ENCODE data around the gene WDR81.

Gene WDR81

GRCh38 chr17:1713160-1713877 lies 11.2 kb upstream of the WDR81 start:
- no peak for DNase-seq (ENCODE audit: low spot score)

- no peak for DNase-seq (ENCODE audit: low spot score)
Observed at GRCh38 chr17:1713878-1714426, 10.6 kb upstream of the WDR81 start.

GRCh38 chr17:1714427-1714979 lies 10.0 kb upstream of the WDR81 start:
- peak; percentile 93 for DNase-seq (ENCODE audit: low spot score)

- peak; percentile 89 for DNase-seq (ENCODE audit: low spot score)
Observed at GRCh38 chr17:1714980-1715802, 9.3 kb upstream of the WDR81 start.

GRCh38 chr17:1715803-1716075 lies 8.8 kb upstream of the WDR81 start:
- DNase-seq (ENCODE audit: low spot score), result no peak

- DNase-seq (ENCODE audit: low spot score), result peak; percentile 98
Observed at GRCh38 chr17:1716076-1716911, 8.2 kb upstream of the WDR81 start.

GRCh38 chr17:1716912-1717695 lies 7.4 kb upstream of the WDR81 start:
- peak; percentile 88 for DNase-seq (ENCODE audit: low spot score)

GRCh38 chr17:1718362-1719165 lies 5.9 kb upstream of the WDR81 start:
- no peak for DNase-seq (ENCODE audit: low spot score)

- no peak for DNase-seq (ENCODE audit: low spot score)
Observed at GRCh38 chr17:1720856-1721386, 3.6 kb upstream of the WDR81 start.

- peak; percentile 57 for DNase-seq (ENCODE audit: low spot score)
Observed at GRCh38 chr17:1722022-1722421, 2.5 kb upstream of the WDR81 start.

- DNase-seq (ENCODE audit: low spot score), result peak; percentile 44
Observed at GRCh38 chr17:1724869-1725641, 551 bp downstream of the WDR81 start.

- DNase-seq (ENCODE audit: low spot score), result no peak
Observed at GRCh38 chr17:1725642-1726511, 1.4 kb downstream of the WDR81 start.

GRCh38 chr17:1726626-1727257 lies 2.2 kb downstream of the WDR81 start:
- DNase-seq (ENCODE audit: low spot score), result no peak

- no peak for DNase-seq (ENCODE audit: low spot score)
Observed at GRCh38 chr17:1727258-1727789, 2.8 kb downstream of the WDR81 start.

GRCh38 chr17:1727876-1728630 lies 3.5 kb downstream of the WDR81 start:
- DNase-seq (ENCODE audit: low spot score), result no peak

GRCh38 chr17:1729966-1730325 lies 5.4 kb downstream of the WDR81 start:
- no peak for DNase-seq (ENCODE audit: low spot score)
